Esophagus muscularis mucosa (tissue), 4 donors: ENCODE measurements around the gene PDK2.

Experiments
- CTCF ChIP-seq, 3 experiments: fragments of 200-600 bp in 2 of 3; fragments of 450-650 bp in 1 of 3; sonication (generic) in 2 of 3; IDR thresholded peaks; one replicate each; pipeline ENCODE4 v1.5.1; 2017 to 2019; ENCODE audit warnings: antibody characterized with exemption in 3 of 3, mild to moderate bottlenecking in 2 of 3, moderate library complexity in 1 of 3
- EP300 ChIP-seq: sonication (generic); formaldehyde crosslinking; IDR thresholded peaks from one replicate; pipeline ENCODE4 v1.6.1; 2017; ENCODE audit warnings: antibody characterized with exemption
- POLR2A ChIP-seq: fragments of 450-650 bp; IDR thresholded peaks from one replicate; pipeline ENCODE4 v1.6.1; 2017; ENCODE audit warnings: antibody characterized with exemption, moderate library complexity, mild to moderate bottlenecking, low read depth

- TF ChIP-seq POLR2A (no peak), CTCF (IDR thresholded peaks at IDR 0.05) (no peak), EP300 (no peak)
Measured at GRCh38 chr17:50125420-50125997, 30.4 kb downstream of the PDK2 start.
